HAP-1 (cell line): ENCODE measurements around the gene UNC93B1.
"Not testable (repeated sequence)": the region's sequence is repeated elsewhere in the genome, so short reads cannot be mapped to it uniquely, and the experiment has no call there.

Experiments
- DNase-seq, 2 experiments: peaks; one replicate each; pipeline ENCODE4 v3.0.0-alpha.2; 2016 to 2020; ENCODE audit warnings: low spot score in 2 of 2
- H3K27me3 ChIP-seq: fragments of 250-450 bp; sonication (Bioruptor Pico); 2 replicates; pipeline ENCODE4 v1.5.1; 2020; ENCODE audit warnings: low read depth, mild to moderate bottlenecking, moderate library complexity
- H3K36me3 ChIP-seq: fragments of 250-450 bp; sonication (Bioruptor Pico); replicated peaks from 2 replicates; pipeline ENCODE4 v1.5.1; 2020; ENCODE audit warnings: mild to moderate bottlenecking
- H3K4me1 ChIP-seq: fragments of 250-450 bp; sonication (Bioruptor Pico); 2 replicates; pipeline ENCODE4 v1.5.1; 2020; ENCODE audit warnings: mild to moderate bottlenecking
- H3K4me3 ChIP-seq: fragments of 250-450 bp; sonication (Bioruptor Pico); 2 replicates; pipeline ENCODE4 v1.5.1; 2020; ENCODE audit warnings: mild to moderate bottlenecking, moderate library complexity
- H3K9me3 ChIP-seq: fragments of 250-450 bp; sonication (Bioruptor Pico); 2 replicates; pipeline ENCODE4 v1.5.1; 2020; ENCODE audit warnings: mild to moderate bottlenecking, moderate library complexity
- in situ Hi-C: fragments of 300-500 bp; cut with MboI; formaldehyde crosslinking; loops from 3 replicates; pipeline ENCODE4 v1.14.3; 2020; ENCODE audit warnings: low sequenced_read_pairs, inconsistent platforms, mixed read lengths

Gene UNC93B1

GRCh38 chr11:68002938-68003845, 705 bp downstream of the UNC93B1 start:
- DNase-seq, result peak in 1 of 2 experiments; percentile 55
- Histone ChIP-seq H3K27me3 (no peaks in the 10 kb centered on the region), H3K4me1 (peaks cover 5% of the 10 kb centered on the region; the same call in 1 of the 2 replicates), H3K4me3 (peak overlapping the region; percentile 49), H3K9me3 (no peaks in the 10 kb centered on the region), H3K36me3 (no peaks in the 10 kb centered on the region)
- in situ Hi-C loops, result no loop called here

DNA sequence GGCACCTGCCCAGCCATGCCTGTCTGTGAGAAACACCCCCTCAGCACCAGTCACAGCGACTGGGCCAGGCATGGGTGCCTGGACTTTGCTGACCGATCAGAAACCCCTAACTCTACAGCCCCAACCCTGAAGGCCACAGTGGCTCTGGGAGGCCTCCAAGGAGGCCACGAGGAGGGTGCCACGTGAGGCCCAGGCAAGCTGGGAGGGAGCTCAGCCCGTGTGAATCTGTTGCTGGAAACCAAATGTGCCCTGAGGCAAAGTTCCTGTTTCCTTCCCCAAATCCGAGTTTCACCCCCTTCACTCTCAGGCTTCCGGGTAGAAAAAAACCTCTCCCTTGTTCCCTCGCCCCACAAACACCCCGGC, 1.3 kb downstream of the UNC93B1 start:
- in situ Hi-C loops, result no loop called here

DNA sequence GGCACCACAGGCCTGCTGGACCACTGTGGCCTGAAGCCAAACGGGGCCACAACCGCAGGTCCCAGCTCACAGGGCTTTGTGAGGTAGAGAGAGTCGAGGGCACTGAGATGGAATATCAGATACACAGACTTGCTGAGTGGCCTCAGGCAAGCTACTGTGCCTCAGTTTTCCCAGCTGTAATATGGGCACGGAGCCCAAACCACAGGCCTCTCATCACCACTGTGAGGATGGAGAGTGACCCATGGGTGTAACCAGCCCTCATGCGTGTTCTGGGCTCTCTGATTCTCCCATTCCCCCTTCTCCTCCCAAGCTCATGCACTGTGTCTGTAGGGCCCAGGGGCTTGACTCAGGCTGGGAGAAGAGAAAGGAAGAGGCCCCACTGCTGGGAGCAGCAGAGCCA, 4.2 kb downstream of the UNC93B1 start:
- in situ Hi-C loops, result no loop called here
- no peaks in the 10 kb centered on the region for H3K9me3 ChIP-seq
- H3K4me3 ChIP-seq, result no peak overlapping the region
- no peaks in the 10 kb centered on the region for H3K27me3 ChIP-seq
- DNase-seq, result no peak
- peaks cover 5% of the 10 kb centered on the region; the same call in 1 of the 2 replicates for H3K4me1 ChIP-seq
- H3K36me3 ChIP-seq, result peaks cover 3% of the 10 kb centered on the region; the same call in 1 of the 2 replicates

More for the DNA sequence above, 1.3 kb downstream of the UNC93B1 start:
- H3K27me3 ChIP-seq, result no peaks in the 10 kb centered on the region
- H3K9me3 ChIP-seq, result no peaks in the 10 kb centered on the region
- H3K4me1 ChIP-seq, result peaks cover 5% of the 10 kb centered on the region; the same call in 1 of the 2 replicates
- H3K4me3 ChIP-seq, result peak overlapping the region; percentile 49; the same call in 1 of the 2 replicates
- peaks cover under 1% of the 10 kb centered on the region; the same call in 1 of the 2 replicates for H3K36me3 ChIP-seq
- DNase-seq, result no peak

GRCh38 chr11:67999201-67999629, 4.7 kb downstream of the UNC93B1 start:
- Histone ChIP-seq H3K9me3 (no peaks in the 10 kb centered on the region), H3K36me3 (peaks cover 3% of the 10 kb centered on the region; the same call in 1 of the 2 replicates), H3K27me3 (no peaks in the 10 kb centered on the region), H3K4me1 (peaks cover 2% of the 10 kb centered on the region; the same call in 1 of the 2 replicates), H3K4me3 (no peak overlapping the region)
- in situ Hi-C loops, result no loop called here
- DNase-seq, result no peak

- peaks cover 3% of the 10 kb centered on the region; the same call in 1 of the 2 replicates for H3K36me3 ChIP-seq
- DNase-seq, result no peak
- in situ Hi-C loops, result no loop called here
- no peaks in the 10 kb centered on the region for H3K9me3 ChIP-seq
- H3K4me3 ChIP-seq, result no peak overlapping the region
- H3K4me1 ChIP-seq, result no peaks in the 10 kb centered on the region; the same call in 1 of the 2 replicates
- no peaks in the 10 kb centered on the region for H3K27me3 ChIP-seq
These were observed 5.5 kb downstream of the UNC93B1 start for GRCh38 chr11:67998150-67999045.

GRCh38 chr11:67997475-67997921, 6.4 kb downstream of the UNC93B1 start:
- in situ Hi-C loops, result no loop called here
- Histone ChIP-seq H3K9me3 (no peaks in the 10 kb centered on the region), H3K27me3 (no peaks in the 10 kb centered on the region), H3K4me1 (no peaks in the 10 kb centered on the region; the same call in 1 of the 2 replicates), H3K36me3 (peaks cover 3% of the 10 kb centered on the region; the same call in 1 of the 2 replicates), H3K4me3 (no peak overlapping the region)
- DNase-seq, result no peak

- in situ Hi-C loops, result no loop called here
- no peaks in the 10 kb centered on the region; the same call in 1 of the 2 replicates for H3K4me1 ChIP-seq
- H3K4me3 ChIP-seq, result peak overlapping the region; percentile 32
- H3K9me3 ChIP-seq, result no peaks in the 10 kb centered on the region
- DNase-seq, result peak; percentile 81 to 96
- H3K36me3 ChIP-seq, result peaks cover 3% of the 10 kb centered on the region; the same call in 1 of the 2 replicates
- no peaks in the 10 kb centered on the region for H3K27me3 ChIP-seq
These were observed 7.0 kb downstream of the UNC93B1 start for GRCh38 chr11:67996622-67997474.

DNA sequence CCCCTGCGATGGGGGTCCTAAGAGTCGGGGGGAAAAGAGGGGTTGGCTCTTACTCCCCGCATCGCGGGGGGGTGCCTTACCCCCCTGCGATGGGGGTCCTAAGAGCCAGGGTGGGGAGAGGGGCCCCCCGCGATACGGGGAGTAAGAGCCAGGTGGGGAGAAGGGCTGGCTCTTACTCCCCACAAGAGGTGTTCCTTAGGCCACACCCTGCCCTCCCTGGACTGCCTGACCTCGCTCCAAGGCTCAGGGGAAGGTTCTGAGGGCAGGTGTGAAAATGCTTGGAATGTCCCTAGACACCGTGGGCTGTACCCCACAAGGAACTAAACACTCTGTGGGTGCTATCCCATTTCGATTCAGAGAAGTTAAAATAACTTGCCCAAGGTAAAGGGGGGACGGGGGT, 7.8 kb downstream of the UNC93B1 start:
- in situ Hi-C loops, result no loop called here
- H3K36me3 ChIP-seq, result peaks cover 3% of the 10 kb centered on the region; the same call in 1 of the 2 replicates
- H3K27me3 ChIP-seq, result no peaks in the 10 kb centered on the region
- DNase-seq, result no peak
- no peaks in the 10 kb centered on the region; the same call in 1 of the 2 replicates for H3K4me1 ChIP-seq
- no peaks in the 10 kb centered on the region for H3K9me3 ChIP-seq
- no peak overlapping the region for H3K4me3 ChIP-seq

GRCh38 chr11:67995579-67995978, 8.3 kb downstream of the UNC93B1 start:
- H3K27me3 ChIP-seq, H3K4me1 ChIP-seq, DNase-seq, in situ Hi-C loops, H3K36me3 ChIP-seq, H3K4me3 ChIP-seq, H3K9me3 ChIP-seq: not testable (repeated sequence)

DNA sequence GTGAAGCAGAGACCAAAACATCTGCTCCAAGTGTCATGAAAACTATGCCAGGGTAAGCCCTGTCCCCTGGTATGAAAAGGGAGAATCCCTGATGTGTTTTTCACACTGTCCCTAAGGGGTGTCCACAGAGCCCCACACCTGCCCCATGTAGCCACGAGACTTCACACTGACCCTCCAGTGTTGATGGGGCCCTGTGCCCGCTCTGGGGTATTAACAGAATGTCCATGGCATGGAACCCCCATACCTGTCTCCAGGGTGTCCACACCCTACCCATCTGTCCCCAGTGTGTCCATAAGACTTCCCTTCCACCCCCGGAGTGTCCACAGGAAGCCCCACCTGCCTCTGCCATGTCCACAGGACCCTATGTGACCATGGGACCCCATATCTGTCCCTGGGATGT, 8.8 kb downstream of the UNC93B1 start:
- H3K27me3 ChIP-seq, H3K4me3 ChIP-seq, H3K9me3 ChIP-seq, DNase-seq, H3K36me3 ChIP-seq, H3K4me1 ChIP-seq, in situ Hi-C loops: not testable (repeated sequence)

- DNase-seq, H3K4me1 ChIP-seq, H3K4me3 ChIP-seq, in situ Hi-C loops, H3K9me3 ChIP-seq, H3K36me3 ChIP-seq, H3K27me3 ChIP-seq: not testable (repeated sequence)
These were observed 9.5 kb downstream of the UNC93B1 start for GRCh38 chr11:67994387-67994786.

DNA sequence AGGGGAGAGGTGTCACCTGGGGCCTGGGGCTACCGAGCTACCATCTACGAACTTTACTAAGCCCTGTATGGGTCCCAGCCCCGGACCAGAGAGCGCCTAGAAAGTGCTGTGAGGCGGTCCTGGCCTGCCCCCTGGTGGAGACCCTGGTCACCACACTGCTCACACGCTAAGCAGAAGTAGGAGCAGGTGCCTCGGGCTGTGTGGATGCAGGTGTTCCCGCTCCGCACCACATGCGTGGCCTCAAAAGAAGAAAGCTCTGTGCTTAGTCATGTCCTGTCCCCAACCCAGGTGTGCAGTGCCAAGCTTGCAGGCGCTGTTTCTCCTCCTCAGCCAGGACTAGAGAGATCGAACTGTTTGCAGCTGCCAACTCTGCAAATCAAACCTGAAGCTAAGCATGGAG, 10.1 kb downstream of the UNC93B1 start:
- in situ Hi-C loops, H3K4me3 ChIP-seq, H3K36me3 ChIP-seq, H3K9me3 ChIP-seq, H3K4me1 ChIP-seq, H3K27me3 ChIP-seq: not testable (repeated sequence)
- DNase-seq, result peak in 1 of 2 experiments; percentile 65
